Measurements from ENCODE around the gene MORC3. TPM values are rescaled to one million over a fixed set of nuclear protein-coding genes. Genes with fewer than 3 reads are reported as not detected.
"Not testable (repeated sequence)": the region's sequence is repeated elsewhere in the genome, so short reads cannot be mapped to it uniquely, and the experiment has no call there.

The MORC3 gene
- total RNA-seq, 1 experiment from 2014 or later = 19.8 TPM

DNA sequence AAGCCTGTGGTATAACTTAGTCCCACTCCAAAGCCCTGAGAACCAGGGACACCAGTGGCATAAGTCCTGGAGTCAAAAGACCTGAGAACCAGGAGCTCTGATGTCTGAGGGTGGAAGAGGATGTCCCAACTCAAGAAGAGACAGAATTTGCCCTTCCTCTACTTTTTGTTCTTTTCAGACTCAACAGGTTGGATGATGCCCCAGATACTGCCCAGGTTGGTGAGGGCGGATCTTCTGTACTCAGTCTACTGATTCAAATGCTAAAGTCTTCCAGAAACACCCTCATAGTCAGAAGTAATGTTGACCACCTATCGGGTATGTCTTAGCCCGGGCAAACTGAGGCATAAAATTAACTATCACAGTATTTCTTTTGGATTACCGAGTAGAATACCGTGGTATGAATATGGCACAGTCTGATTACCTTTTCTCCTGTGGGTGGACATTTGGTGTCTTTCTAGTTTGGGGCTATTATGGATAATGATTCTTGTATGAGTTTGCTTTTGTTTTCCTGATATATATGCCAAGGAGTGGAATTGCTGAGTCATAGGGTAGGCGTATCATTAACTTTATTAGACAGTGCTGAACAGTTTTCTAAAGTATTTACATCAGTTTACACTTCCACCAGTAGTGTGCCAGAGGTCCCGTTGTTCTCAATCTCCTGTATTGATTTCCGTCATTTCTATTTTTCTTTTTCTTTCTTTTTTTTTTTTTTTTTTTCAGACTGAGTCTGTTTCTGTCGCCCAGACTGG is 62.0 kb downstream of the MORC3 start:
- CTCF ChIA-PET = interaction anchor here (0.6 kb wide), 1 partner anchor 187 kb away, joined by 3 read pairs; no protein-coding TSS in a partner anchor
- Histone ChIP-seq H3K4me2 (ENCODE audit: low read length) (peak overlapping the region; percentile 26), H3K79me2 (ENCODE audit: insufficient read depth, low read length) (peaks cover 14% of the 10 kb centered on the region), H2AFZ (ENCODE audit: low read depth, low read length, poor library complexity, severe bottlenecking) (no peak overlapping the region), H3K36me3 (ENCODE audit: control insufficient read depth in 1 of 2, insufficient read depth in 2 of 2, low read length in 2 of 2) (peaks cover 4 to 12% of the 10 kb centered on the region in 2 experiments; a peak in 3 of 4 replicates), H3K9me3 (ENCODE audit: control insufficient read depth in 1 of 2, insufficient read depth in 1 of 2, low read depth in 1 of 2, low read length in 2 of 2) (no peaks in the 10 kb centered on the region), H3K27ac (ENCODE audit: low read depth, low read length) (no peak overlapping the region), H3K27me3 (ENCODE audit: insufficient read depth, low read length) (no peaks in the 10 kb centered on the region), H3K4me3 (replicated peaks in 1 of 2; ENCODE audit: low read depth in 1 of 2, low read length in 2 of 2) (no peak overlapping the region), H4K20me1 (ENCODE audit: insufficient read depth) (no peaks in the 10 kb centered on the region), H3K9ac (ENCODE audit: low read length) (no peak overlapping the region), H3K9me2 (ENCODE audit: insufficient read depth) (no peaks in the 10 kb centered on the region), H3K4me1 (ENCODE audit: control insufficient read depth in 1 of 2, insufficient read depth in 2 of 2, low read length in 2 of 2) (peaks cover 20 to 25% of the 10 kb centered on the region in 2 experiments)
- RAD21 ChIA-PET (ENCODE audit: low non-redundant PET in 1 of 2, low total read pairs in 2 of 2, uncharacterized antibody in 2 of 2, unreplicated experiment in 2 of 2) = no interaction called here
- no peak for ATAC-seq
- POLR2A ChIA-PET = no interaction called here
- TF ChIP-seq SRF (IDR thresholded peaks at IDR 0.05; ENCODE audit: low read depth) = no peak
- 0 out of 2 replicates have a peak, but pooled peaks have one; percentile 21 for TF ChIP-seq FOSL1 (IDR thresholded peaks at IDR 0.05; ENCODE audit: low read depth)
- TF ChIP-seq YY1 (IDR thresholded peaks at IDR 0.05; ENCODE audit: extremely low read depth, insufficient replicate concordance, low read depth, low read length) = no peak
- no TSS peak for BruUV-seq (replicated peaks)
- intact Hi-C loops (cut with micrococcal nuclease) = no loop called here
- no peak for DNase-seq (ENCODE audit: low read depth, low spot score)

DNA sequence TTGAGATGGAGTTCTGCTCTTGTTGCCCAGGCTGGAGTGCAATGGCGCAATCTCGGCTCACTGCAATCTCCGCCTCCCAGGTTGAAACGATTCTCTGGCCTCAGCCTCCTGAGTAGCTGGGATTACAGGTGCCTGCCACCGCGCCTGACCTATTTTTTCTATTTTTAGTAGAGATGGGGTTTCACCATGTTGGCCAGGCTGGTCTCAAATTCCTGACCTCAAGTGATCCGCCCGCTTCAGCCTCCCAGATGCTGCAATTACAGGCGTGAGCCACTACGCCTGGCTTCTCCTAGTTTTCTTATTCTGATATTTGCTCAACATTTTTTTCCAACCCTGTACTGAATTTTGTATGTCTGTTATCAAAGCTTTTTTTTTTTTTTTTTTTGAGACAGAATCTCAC is 62.7 kb downstream of the MORC3 start:
- POLR2A ChIA-PET; DNase-seq (ENCODE audit: low read depth, low spot score); H3K36me3 ChIP-seq (ENCODE audit: control insufficient read depth in 1 of 2, insufficient read depth in 2 of 2, low read length in 2 of 2); H3K9ac ChIP-seq (ENCODE audit: low read length); RAD21 ChIA-PET (ENCODE audit: low non-redundant PET in 1 of 2, low total read pairs in 2 of 2, uncharacterized antibody in 2 of 2, unreplicated experiment in 2 of 2); H3K9me3 ChIP-seq (ENCODE audit: control insufficient read depth in 1 of 2, insufficient read depth in 1 of 2, low read depth in 1 of 2, low read length in 2 of 2); H3K4me3 ChIP-seq (replicated peaks in 1 of 2; ENCODE audit: low read depth in 1 of 2, low read length in 2 of 2); intact Hi-C loops (cut with micrococcal nuclease); BruUV-seq (replicated peaks); H2AFZ ChIP-seq (ENCODE audit: low read depth, low read length, poor library complexity, severe bottlenecking); ATAC-seq; H3K9me2 ChIP-seq (ENCODE audit: insufficient read depth); H4K20me1 ChIP-seq (ENCODE audit: insufficient read depth); H3K27me3 ChIP-seq (ENCODE audit: insufficient read depth, low read length); H3K27ac ChIP-seq (ENCODE audit: low read depth, low read length): not testable (repeated sequence)
- Histone ChIP-seq H3K79me2 (ENCODE audit: insufficient read depth, low read length) (peaks cover 21% of the 10 kb centered on the region), H3K4me1 (ENCODE audit: control insufficient read depth in 1 of 2, insufficient read depth in 2 of 2, low read length in 2 of 2) (peaks cover 20 to 25% of the 10 kb centered on the region in 2 experiments), H3K4me2 (ENCODE audit: low read length) (peak overlapping the region; percentile 11; the same call in 1 of the 2 replicates)
- CTCF ChIA-PET = interaction anchor here (0.6 to 1.1 kb wide), 2 partner anchors 187 to 241 kb away, joined by 3 read pairs; no protein-coding TSS in a partner anchor

Data from HCT116 (cell line).